ENCODE results near the gene MBOAT7. TPM values are rescaled to one million over a fixed set of nuclear protein-coding genes. Genes with fewer than 3 reads are reported as not detected.

Gene MBOAT7
- polyA plus RNA-seq, 1 donor (not counting 4 experiments of a cell fraction or from before 2014, with no cell fraction given) = 41.3 TPM

GRCh38 chr19:54169149-54169740 lies 20.1 kb downstream of the MBOAT7 start:
- dilution Hi-C loops (cut with MboI; ENCODE audit: extremely low pct_ligation_motif_present, low sequenced_read_pairs) = no loop called here
- no peak overlapping the region for H2AFZ ChIP-seq (ENCODE audit: control insufficient read depth, low read length)
- no peaks in the 10 kb centered on the region for H3K27me3 ChIP-seq (ENCODE audit: control insufficient read depth, extremely low read depth, insufficient read depth, low read length)
- no peak overlapping the region for H3K9ac ChIP-seq (ENCODE audit: control insufficient read depth, extremely low read depth, insufficient read depth, low read length)
- no peak overlapping the region for H3K4me3 ChIP-seq (ENCODE audit: control insufficient read depth in 2 of 3, extremely low read depth in 1 of 3, insufficient read depth in 2 of 3, low read depth in 1 of 3, low read length in 3 of 3)
- peaks cover 4% of the 10 kb centered on the region for H3K4me1 ChIP-seq (ENCODE audit: control insufficient read depth, extremely low read depth, insufficient read depth, low read length)
- no peaks in the 10 kb centered on the region for H3K9me1 ChIP-seq (ENCODE audit: control insufficient read depth, extremely low read depth, insufficient read depth, low read length)
- H3K36me3 ChIP-seq (ENCODE audit: control insufficient read depth in 2 of 2, extremely low read depth in 1 of 2, insufficient read depth in 2 of 2, low read length in 2 of 2) = no peaks in the 10 kb centered on the region
- no peak overlapping the region for H3K4me2 ChIP-seq (ENCODE audit: control insufficient read depth, extremely low read depth, insufficient read depth, low read depth, low read length)
- no peaks in the 10 kb centered on the region for H3K9me3 ChIP-seq (ENCODE audit: control insufficient read depth, low read depth, low read length)
- H4K20me1 ChIP-seq (ENCODE audit: control insufficient read depth, extremely low read depth, insufficient read depth, low read length) = no peaks in the 10 kb centered on the region
- DNase-seq (ENCODE audit: low read depth, low spot score) (no peak), FAIRE-seq (no peak)
- H3K79me2 ChIP-seq (ENCODE audit: control insufficient read depth, insufficient read depth, low read length) = no peaks in the 10 kb centered on the region
- no peak overlapping the region for H3K27ac ChIP-seq (ENCODE audit: control insufficient read depth, insufficient read depth, low read length)
- TF ChIP-seq EZH2 (IDR thresholded peaks at IDR 0.05; ENCODE audit: low read length) = no peak
- TF ChIP-seq, protein P1, sequence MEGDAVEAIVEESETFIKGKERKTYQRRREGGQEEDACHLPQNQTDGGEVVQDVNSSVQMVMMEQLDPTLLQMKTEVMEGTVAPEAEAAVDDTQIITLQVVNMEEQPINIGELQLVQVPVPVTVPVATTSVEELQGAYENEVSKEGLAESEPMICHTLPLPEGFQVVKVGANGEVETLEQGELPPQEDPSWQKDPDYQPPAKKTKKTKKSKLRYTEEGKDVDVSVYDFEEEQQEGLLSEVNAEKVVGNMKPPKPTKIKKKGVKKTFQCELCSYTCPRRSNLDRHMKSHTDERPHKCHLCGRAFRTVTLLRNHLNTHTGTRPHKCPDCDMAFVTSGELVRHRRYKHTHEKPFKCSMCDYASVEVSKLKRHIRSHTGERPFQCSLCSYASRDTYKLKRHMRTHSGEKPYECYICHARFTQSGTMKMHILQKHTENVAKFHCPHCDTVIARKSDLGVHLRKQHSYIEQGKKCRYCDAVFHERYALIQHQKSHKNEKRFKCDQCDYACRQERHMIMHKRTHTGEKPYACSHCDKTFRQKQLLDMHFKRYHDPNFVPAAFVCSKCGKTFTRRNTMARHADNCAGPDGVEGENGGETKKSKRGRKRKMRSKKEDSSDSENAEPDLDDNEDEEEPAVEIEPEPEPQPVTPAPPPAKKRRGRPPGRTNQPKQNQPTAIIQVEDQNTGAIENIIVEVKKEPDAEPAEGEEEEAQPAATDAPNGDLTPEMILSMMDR (optimal IDR thresholded peaks at IDR 0.05 in 1 of 3, IDR thresholded peaks at IDR 0.05 in 1 of 3, conservative IDR thresholded peaks at IDR 0.05 in 1 of 3; ENCODE audit: extremely low read depth in 1 of 3, insufficient read depth in 2 of 3, low read length in 3 of 3) = no peak

DNA sequence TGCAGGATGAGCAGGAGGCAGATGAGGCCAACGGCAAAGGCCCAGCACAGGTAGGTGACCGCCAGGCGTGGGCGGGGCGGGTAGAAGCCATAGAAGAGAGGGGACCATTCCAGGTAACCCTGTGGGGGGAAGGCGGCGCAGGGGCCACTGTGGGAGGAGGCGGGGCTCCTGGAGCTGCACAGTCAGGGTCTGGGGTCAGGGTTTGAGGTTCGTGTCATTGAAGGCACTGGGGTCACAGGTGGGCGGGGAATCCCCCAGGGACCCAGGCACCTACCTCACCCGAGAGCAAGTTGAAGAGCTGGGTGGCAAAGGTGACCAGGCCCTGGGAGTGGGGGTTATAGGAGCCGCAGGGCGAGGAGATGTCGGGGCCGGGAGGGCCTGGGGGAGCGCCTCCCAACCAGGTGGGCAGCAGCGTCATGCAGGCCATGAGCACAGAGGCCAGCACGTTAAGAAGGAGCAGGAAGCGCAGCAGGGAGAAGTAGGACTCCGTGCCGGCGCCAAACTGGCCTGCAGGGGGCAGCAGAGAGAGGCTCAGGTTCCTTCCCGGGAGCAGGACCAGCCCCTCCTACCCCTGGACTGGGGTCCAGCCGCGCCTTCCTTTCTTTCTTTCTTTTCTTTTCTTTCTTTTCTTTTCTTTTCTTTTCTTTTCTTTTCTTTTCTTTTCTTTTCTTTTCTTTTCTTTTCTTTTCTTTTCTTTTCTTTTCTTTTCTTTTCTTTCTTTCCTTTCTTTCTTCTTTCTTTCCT lies 21.0 kb downstream of the MBOAT7 start:
- no peak for TF ChIP-seq EZH2 (IDR thresholded peaks at IDR 0.05; ENCODE audit: low read length)
- TF ChIP-seq, protein P1 (optimal IDR thresholded peaks at IDR 0.05 in 1 of 3, IDR thresholded peaks at IDR 0.05 in 1 of 3, conservative IDR thresholded peaks at IDR 0.05 in 1 of 3; ENCODE audit: extremely low read depth in 1 of 3, insufficient read depth in 2 of 3, low read length in 3 of 3) = peak; percentile 82 to 97 (median 93)
- Histone ChIP-seq H4K20me1 (ENCODE audit: control insufficient read depth, extremely low read depth, insufficient read depth, low read length) (no peaks in the 10 kb centered on the region), H3K79me2 (ENCODE audit: control insufficient read depth, insufficient read depth, low read length) (no peaks in the 10 kb centered on the region), H3K9ac (ENCODE audit: control insufficient read depth, extremely low read depth, insufficient read depth, low read length) (no peak overlapping the region), H3K27me3 (ENCODE audit: control insufficient read depth, extremely low read depth, insufficient read depth, low read length) (no peaks in the 10 kb centered on the region), H3K4me3 (ENCODE audit: control insufficient read depth in 2 of 3, extremely low read depth in 1 of 3, insufficient read depth in 2 of 3, low read depth in 1 of 3, low read length in 3 of 3) (no peak overlapping the region), H3K27ac (ENCODE audit: control insufficient read depth, insufficient read depth, low read length) (no peak overlapping the region), H2AFZ (ENCODE audit: control insufficient read depth, low read length) (peak overlapping the region; percentile 46), H3K4me2 (ENCODE audit: control insufficient read depth, extremely low read depth, insufficient read depth, low read depth, low read length) (no peak overlapping the region), H3K4me1 (ENCODE audit: control insufficient read depth, extremely low read depth, insufficient read depth, low read length) (peaks cover 1% of the 10 kb centered on the region), H3K36me3 (ENCODE audit: control insufficient read depth in 2 of 2, extremely low read depth in 1 of 2, insufficient read depth in 2 of 2, low read length in 2 of 2) (no peaks in the 10 kb centered on the region), H3K9me1 (ENCODE audit: control insufficient read depth, extremely low read depth, insufficient read depth, low read length) (no peaks in the 10 kb centered on the region), H3K9me3 (ENCODE audit: control insufficient read depth, low read depth, low read length) (no peaks in the 10 kb centered on the region)
- FAIRE-seq = peak; percentile 41
- no peak for DNase-seq (ENCODE audit: low read depth, low spot score)
- dilution Hi-C loops (cut with MboI; ENCODE audit: extremely low pct_ligation_motif_present, low sequenced_read_pairs) = no loop called here

All from keratinocyte (primary cell).